NCI-H2081 treated with DMSO at 0.1 percent for 48 hours (cell line): ENCODE measurements around the gene KIRREL3.

Source experiments
- DNase-seq: peaks from one replicate; lab custom pipeline; 2025; lab: John Stamatoyannopoulos, UW

Gene KIRREL3

GRCh38 chr11:126664643-126665042 lies 335.9 kb downstream of the KIRREL3 start:
- DNase-seq: no peak

GRCh38 chr11:126663749-126664592 lies 336.6 kb downstream of the KIRREL3 start:
- no peak for DNase-seq

GRCh38 chr11:126662035-126662790 lies 338.4 kb downstream of the KIRREL3 start:
- no peak for DNase-seq

GRCh38 chr11:126660761-126661425 lies 339.7 kb downstream of the KIRREL3 start:
- no peak for DNase-seq

GRCh38 chr11:126660321-126660720 lies 340.2 kb downstream of the KIRREL3 start:
- no peak for DNase-seq

GRCh38 chr11:126658306-126659056 lies 342.1 kb downstream of the KIRREL3 start:
- DNase-seq: no peak

- DNase-seq: no peak
Measured at GRCh38 chr11:126655807-126656128, 344.8 kb downstream of the KIRREL3 start.

GRCh38 chr11:126654886-126655806 lies 345.4 kb downstream of the KIRREL3 start:
- no peak for DNase-seq

- DNase-seq: no peak
Measured at GRCh38 chr11:126653040-126653439, 347.5 kb downstream of the KIRREL3 start.

- no peak for DNase-seq
Measured at GRCh38 chr11:126647735-126648134, 352.8 kb downstream of the KIRREL3 start.

GRCh38 chr11:126646701-126647557 lies 353.6 kb downstream of the KIRREL3 start:
- DNase-seq: no peak

GRCh38 chr11:126645186-126645585 lies 355.4 kb downstream of the KIRREL3 start:
- DNase-seq: no peak

- DNase-seq: no peak
Measured at GRCh38 chr11:126640186-126640585, 360.4 kb downstream of the KIRREL3 start.

GRCh38 chr11:126639692-126640091 lies 360.9 kb downstream of the KIRREL3 start:
- no peak for DNase-seq

GRCh38 chr11:126638648-126639047 lies 361.9 kb downstream of the KIRREL3 start:
- no peak for DNase-seq

- DNase-seq: no peak
Measured at GRCh38 chr11:126637795-126638175, 362.8 kb downstream of the KIRREL3 start.

- DNase-seq: no peak
Measured at GRCh38 chr11:126636911-126637794, 363.4 kb downstream of the KIRREL3 start.

GRCh38 chr11:126635511-126635910 lies 365.1 kb downstream of the KIRREL3 start:
- no peak for DNase-seq

- no peak for DNase-seq
Measured at GRCh38 chr11:126634963-126635362, 365.6 kb downstream of the KIRREL3 start.
